Neural progenitor cell (in vitro differentiated cells): ENCODE measurements around the gene VSIG8. TPM values are rescaled to one million over a fixed set of nuclear protein-coding genes. Genes with fewer than 3 reads are reported as not detected.

Source experiments
- DNase-seq: peaks from one replicate; pipeline ENCODE4 v3.0.0-alpha.2; 2016; ENCODE audit warnings: low spot score
- H2AFZ ChIP-seq: fragments of 200-600 bp; sonication (generic); replicated peaks from 2 replicates; pipeline ENCODE4 v1.6.1; 2016; ENCODE audit warnings: antibody characterized with exemption
- H3F3A ChIP-seq: fragments of 200-600 bp; sonication (generic); 2 replicates; pipeline ENCODE4 v1.6.1; 2016; ENCODE audit warnings: antibody characterized with exemption, low read depth
- H3K27ac ChIP-seq: fragments of 200-600 bp; sonication (generic); 2 replicates; pipeline ENCODE4 v1.5.1; 2016; ENCODE audit warnings: mild to moderate bottlenecking
- H3K27me3 ChIP-seq: fragments of 200-600 bp; sonication (generic); 2 replicates; pipeline ENCODE4 v1.6.1; 2016; ENCODE audit warnings: mild to moderate bottlenecking, moderate library complexity
- H3K36me3 ChIP-seq: fragments of 200-600 bp; sonication (generic); 2 replicates; pipeline ENCODE4 v1.5.1; 2016
- H3K4me1 ChIP-seq: fragments of 200-600 bp; sonication (generic); 2 replicates; pipeline ENCODE4 v1.6.1; 2016; ENCODE audit warnings: mixed run types
- H3K4me2 ChIP-seq: fragments of 200-600 bp; sonication (generic); 2 replicates; pipeline ENCODE4 v1.6.1; 2016
- H3K4me3 ChIP-seq: fragments of 200-600 bp; sonication (generic); 2 replicates; pipeline ENCODE4 v1.5.1; 2016
- H3K79me2 ChIP-seq: fragments of 200-600 bp; sonication (generic); 2 replicates; pipeline ENCODE4 v1.6.1; 2016; ENCODE audit warnings: low read depth
- H3K9ac ChIP-seq: fragments of 200-600 bp; sonication (generic); 2 replicates; pipeline ENCODE4 v1.6.1; 2016
- H3K9me3 ChIP-seq: fragments of 200-600 bp; sonication (generic); 2 replicates; pipeline ENCODE4 v1.5.1; 2016; ENCODE audit warnings: low read depth
- H4K20me1 ChIP-seq: fragments of 200-600 bp; sonication (generic); 2 replicates; pipeline ENCODE4 v1.6.1; 2016; ENCODE audit warnings: low read depth
- H3K27ac Mint-ChIP-seq: 3 replicates; pipeline ENCODE4 v1.8.0; 2021; ENCODE audit warnings: mixed read lengths
- H3K27me3 Mint-ChIP-seq: 2 replicates; pipeline ENCODE4 v1.8.0; 2022; ENCODE audit warnings: low read depth, mild to moderate bottlenecking, inconsistent platforms, moderate library complexity, mixed read lengths; ENCODE audit not compliant: insufficient read depth
- H3K36me3 Mint-ChIP-seq: 3 replicates; pipeline ENCODE4 v1.8.0; 2021; ENCODE audit warnings: mixed read lengths
- H3K4me1 Mint-ChIP-seq: 3 replicates; pipeline ENCODE4 v1.8.0; 2021; ENCODE audit warnings: mixed read lengths
- H3K4me3 Mint-ChIP-seq: 3 replicates; pipeline ENCODE4 v1.8.0; 2021; ENCODE audit warnings: mild to moderate bottlenecking, moderate library complexity, mixed read lengths
- H3K9me3 Mint-ChIP-seq: 3 replicates; pipeline ENCODE4 v1.8.0; 2020; ENCODE audit warnings: mixed read lengths
- CTCF ChIP-seq: fragments of 200-600 bp; sonication (generic); IDR thresholded peaks from 2 replicates; pipeline ENCODE4 v1.5.1; 2017; ENCODE audit warnings: antibody characterized with exemption, mild to moderate bottlenecking
- EZH2 ChIP-seq: fragments of 200-600 bp; sonication (generic); IDR thresholded peaks from 2 replicates; pipeline ENCODE4 v1.6.1; 2017; ENCODE audit warnings: antibody characterized with exemption, mild to moderate bottlenecking, moderate library complexity
- EZH2phosphoT487 ChIP-seq: fragments of 200-600 bp; sonication (generic); IDR thresholded peaks from 2 replicates; pipeline ENCODE4 v1.6.1; 2017; ENCODE audit warnings: antibody characterized with exemption
- total RNA-seq: library from RNA; depleted of rRNA; stranded (reverse); fragments of >200 nt; gene quantifications from 2 replicates; pipeline ENCODE4 v1.2.3, GENCODE V29; 2015; ENCODE audit warnings: low replicate concordance

Gene VSIG8
- total RNA-seq, 1 donor from 2014 or later: not detected

GRCh38 chr1:159891275-159892157 is 29.1 kb upstream of the VSIG8 start:
- Mint-ChIP-seq H3K4me3 (no peak overlapping the region), H3K4me1 (peaks cover 8% of the 10 kb centered on the region), H3K27me3 (no peaks in the 10 kb centered on the region), H3K27ac (no peak overlapping the region), H3K9me3 (no peaks in the 10 kb centered on the region), H3K36me3 (no peaks in the 10 kb centered on the region)
- Histone ChIP-seq H3K4me1 (no peaks in the 10 kb centered on the region), H2AFZ (no peak overlapping the region), H4K20me1 (no peaks in the 10 kb centered on the region), H3K27me3 (no peaks in the 10 kb centered on the region), H3K4me3 (no peak overlapping the region), H3K36me3 (no peaks in the 10 kb centered on the region), H3K79me2 (no peaks in the 10 kb centered on the region), H3K27ac (no peak overlapping the region), H3F3A (peaks cover 11% of the 10 kb centered on the region), H3K9me3 (no peaks in the 10 kb centered on the region), H3K9ac (no peak overlapping the region), H3K4me2 (no peak overlapping the region)
- no peak for TF ChIP-seq EZH2phosphoT487
- peak; percentile 96 for TF ChIP-seq CTCF
- no peak for TF ChIP-seq EZH2
- DNase-seq: peak; percentile 88

- H3F3A ChIP-seq: peaks cover 11% of the 10 kb centered on the region
- no peak overlapping the region for H3K4me3 ChIP-seq
- no peak overlapping the region for H3K9ac ChIP-seq
- no peaks in the 10 kb centered on the region for H3K4me1 ChIP-seq
- no peaks in the 10 kb centered on the region for H3K27me3 ChIP-seq
- H4K20me1 ChIP-seq: no peaks in the 10 kb centered on the region
- H3K9me3 ChIP-seq: no peaks in the 10 kb centered on the region
- no peak overlapping the region for H3K4me2 ChIP-seq
- Mint-ChIP-seq H3K36me3 (no peaks in the 10 kb centered on the region), H3K27ac (no peak overlapping the region), H3K4me1 (peaks cover 8% of the 10 kb centered on the region), H3K27me3 (peaks cover 2% of the 10 kb centered on the region), H3K9me3 (no peaks in the 10 kb centered on the region), H3K4me3 (no peak overlapping the region)
- no peaks in the 10 kb centered on the region for H3K79me2 ChIP-seq
- no peak overlapping the region for H3K27ac ChIP-seq
- DNase-seq: no peak
- TF ChIP-seq CTCF: no peak
- no peak for TF ChIP-seq EZH2
- no peak for TF ChIP-seq EZH2phosphoT487
- H3K36me3 ChIP-seq: no peaks in the 10 kb centered on the region
- no peak overlapping the region for H2AFZ ChIP-seq
Observed at GRCh38 chr1:159890390-159890789, 27.9 kb upstream of the VSIG8 start.

GRCh38 chr1:159889821-159890252 is 27.4 kb upstream of the VSIG8 start:
- no peak overlapping the region for H3K4me2 ChIP-seq

More at GRCh38 chr1:159889821-159890252, 27.4 kb upstream of the VSIG8 start:
- peaks cover 2% of the 10 kb centered on the region for H3K27me3 Mint-ChIP-seq
- H3K9me3 Mint-ChIP-seq: no peaks in the 10 kb centered on the region
- H3K36me3 ChIP-seq: no peaks in the 10 kb centered on the region
- no peak overlapping the region for H3K4me3 Mint-ChIP-seq
- TF ChIP-seq EZH2 (no peak), EZH2phosphoT487 (no peak), CTCF (no peak)
- H3K36me3 Mint-ChIP-seq: no peaks in the 10 kb centered on the region
- H3K27me3 ChIP-seq: no peaks in the 10 kb centered on the region
- no peak overlapping the region for H3K4me3 ChIP-seq
- no peak overlapping the region for H2AFZ ChIP-seq
- peaks cover 11% of the 10 kb centered on the region for H3F3A ChIP-seq
- H3K4me1 ChIP-seq: no peaks in the 10 kb centered on the region
- H4K20me1 ChIP-seq: no peaks in the 10 kb centered on the region
- peaks cover 8% of the 10 kb centered on the region for H3K4me1 Mint-ChIP-seq
- H3K9ac ChIP-seq: no peak overlapping the region
- no peaks in the 10 kb centered on the region for H3K79me2 ChIP-seq
- no peaks in the 10 kb centered on the region for H3K9me3 ChIP-seq
- H3K27ac Mint-ChIP-seq: no peak overlapping the region
- no peak overlapping the region for H3K27ac ChIP-seq
- peak; percentile 27 for DNase-seq
